NCI-H2107 treated with DMSO at 0.1 percent for 48 hours (cell line): Measurements from ENCODE around the gene CMTM4.
"Not testable (repeated sequence)": the region's sequence is repeated elsewhere in the genome, so short reads cannot be mapped to it uniquely, and the experiment has no call there.

Experiments used
- DNase-seq: peaks from one replicate; lab custom pipeline; 2025; ENCODE audit not compliant: unreplicated experiment; lab: John Stamatoyannopoulos, UW

The CMTM4 gene

GRCh38 chr16:66705790-66706505 is 9.4 kb upstream of the CMTM4 start:
- DNase-seq, result no peak

GRCh38 chr16:66703406-66704215 is 7.1 kb upstream of the CMTM4 start:
- DNase-seq, result no peak

GRCh38 chr16:66701516-66701915 is 5.0 kb upstream of the CMTM4 start:
- no peak for DNase-seq

GRCh38 chr16:66701026-66701425 is 4.5 kb upstream of the CMTM4 start:
- DNase-seq, result no peak

GRCh38 chr16:66699898-66700297 is 3.4 kb upstream of the CMTM4 start:
- no peak for DNase-seq

GRCh38 chr16:66698046-66698445 is 1.5 kb upstream of the CMTM4 start:
- DNase-seq, result no peak

- DNase-seq, result peak; percentile 34
Measured at GRCh38 chr16:66695935-66696668, 441 bp downstream of the CMTM4 start.

- DNase-seq, result no peak
Measured at GRCh38 chr16:66695471-66695934, 1.0 kb downstream of the CMTM4 start.

- DNase-seq, result no peak
Measured at GRCh38 chr16:66693149-66693548, 3.4 kb downstream of the CMTM4 start.

GRCh38 chr16:66692341-66692740 is 4.2 kb downstream of the CMTM4 start:
- DNase-seq, result no peak

- DNase-seq, result no peak
Measured at GRCh38 chr16:66691234-66691633, 5.3 kb downstream of the CMTM4 start.

GRCh38 chr16:66690106-66690847 is 6.3 kb downstream of the CMTM4 start:
- DNase-seq, result no peak

- no peak for DNase-seq
Measured at GRCh38 chr16:66689282-66689681, 7.3 kb downstream of the CMTM4 start.

- DNase-seq, result no peak
Measured at GRCh38 chr16:66687906-66688625, 8.5 kb downstream of the CMTM4 start.

- not testable (repeated sequence) for DNase-seq
Measured at GRCh38 chr16:66685501-66686115, 10.9 kb downstream of the CMTM4 start.

GRCh38 chr16:66682271-66682670 is 14.3 kb downstream of the CMTM4 start:
- no peak for DNase-seq

GRCh38 chr16:66681676-66682075 is 14.9 kb downstream of the CMTM4 start:
- no peak for DNase-seq

GRCh38 chr16:66678337-66678736 is 18.2 kb downstream of the CMTM4 start:
- DNase-seq, result no peak

GRCh38 chr16:66677836-66678235 is 18.7 kb downstream of the CMTM4 start:
- no peak for DNase-seq

- no peak for DNase-seq
Measured at GRCh38 chr16:66677179-66677578, 19.4 kb downstream of the CMTM4 start.
